Activated CD8-positive, alpha-beta memory T cell treated with anti-CD3 and anti-CD28 coated beads, Interleukin-2, amount 50 U/mL, for 24 hours (primary cell): Measurements from ENCODE around the gene CYP11A1.

Experiments used
- DNase-seq: peaks from one replicate; pipeline ENCODE4 v3.0.0-alpha.2; 2020; ENCODE audit errors: extremely low read depth

CYP11A1 gene

DNA sequence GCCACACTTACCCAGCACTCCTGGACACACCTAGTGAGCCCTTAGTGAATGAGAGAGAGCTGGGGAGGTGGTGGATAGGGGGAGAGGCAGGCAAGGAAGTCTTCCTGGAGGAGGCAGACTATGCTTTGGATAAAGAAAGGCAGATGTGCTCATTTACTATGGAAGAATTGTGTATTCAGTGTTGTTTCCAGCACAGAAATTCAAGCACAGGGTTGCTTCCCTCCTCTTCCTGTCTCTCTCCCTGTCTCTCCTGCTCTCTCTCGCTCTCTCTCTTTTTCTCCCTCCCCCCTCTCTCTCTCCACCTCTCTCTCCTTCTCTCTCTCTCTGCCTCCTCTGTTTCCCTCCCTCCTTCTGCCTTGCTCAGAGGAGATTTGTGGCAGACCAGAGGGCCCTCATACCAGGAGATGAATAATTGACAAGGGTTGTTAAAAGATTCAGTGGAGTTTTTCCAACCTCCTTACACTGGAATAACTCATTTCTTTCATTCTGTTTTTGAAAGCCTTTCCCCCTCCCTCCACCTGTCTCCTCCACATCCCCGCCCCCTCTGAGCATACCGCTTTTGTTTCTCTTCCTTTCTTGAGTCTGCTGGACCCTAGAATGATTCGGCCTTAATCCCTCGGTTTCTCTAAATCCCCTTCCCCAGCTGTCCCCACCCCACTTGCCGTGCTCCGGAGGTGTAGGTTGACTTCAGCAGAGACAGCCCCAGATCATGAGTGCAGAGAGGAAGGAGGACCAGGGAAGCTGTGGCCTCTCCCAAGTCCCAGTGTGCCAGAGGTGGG is 65.7 kb downstream of the CYP11A1 start:
- DNase-seq = no peak

DNA sequence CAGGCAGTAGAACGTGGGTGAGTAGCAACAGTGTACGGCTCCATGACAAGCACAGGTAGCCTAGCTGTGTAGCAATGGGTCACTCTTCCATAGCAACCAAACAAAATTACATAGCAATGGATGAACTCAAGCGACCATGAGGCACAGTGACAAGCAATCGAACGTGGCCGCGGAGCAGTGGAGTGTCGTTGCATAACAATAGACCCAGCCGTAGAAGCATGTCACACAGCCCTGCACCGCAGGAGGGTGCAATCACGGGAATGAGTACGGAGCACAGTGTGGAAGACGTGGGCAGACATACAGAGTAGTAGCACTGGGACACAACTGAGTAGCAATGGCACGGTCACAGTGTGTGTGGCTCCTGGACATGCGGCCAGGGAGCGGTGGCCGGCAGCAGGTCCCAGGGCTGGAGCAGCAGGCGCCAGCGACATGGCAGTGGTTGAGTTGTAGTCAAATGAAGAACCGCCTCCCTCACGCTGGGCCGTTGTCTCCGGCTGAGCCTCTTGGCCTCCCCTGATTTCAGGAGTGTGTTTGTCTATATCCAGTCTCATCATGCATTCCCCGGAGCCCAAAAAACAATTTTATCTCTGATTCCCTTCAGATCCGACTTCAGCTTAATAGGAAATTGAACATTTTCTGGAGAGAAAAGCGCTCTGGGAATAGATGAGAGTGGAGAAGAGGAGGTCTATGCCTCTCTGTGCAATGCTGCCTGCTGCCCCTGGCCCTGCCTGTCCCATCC is 67.2 kb downstream of the CYP11A1 start:
- DNase-seq = no peak

DNA sequence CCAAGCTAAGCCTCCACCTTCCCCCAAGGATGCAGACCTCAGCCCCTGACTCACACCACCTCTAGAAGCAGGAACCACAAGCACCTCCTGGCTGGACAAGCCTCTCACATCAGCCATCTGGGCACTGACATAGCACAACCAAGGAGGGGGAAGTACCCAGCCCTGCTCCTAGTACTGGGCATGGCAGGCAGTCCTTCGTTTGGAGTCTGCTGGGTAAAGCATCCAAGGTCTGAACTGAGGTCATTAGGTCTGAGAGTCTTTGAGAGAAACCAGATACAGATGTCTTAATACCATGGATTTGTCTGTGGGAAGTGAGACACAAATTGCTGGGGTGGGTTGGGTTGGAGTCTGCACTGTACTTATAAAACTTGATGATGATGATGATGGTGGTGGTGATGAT is 69.6 kb downstream of the CYP11A1 start:
- DNase-seq = no peak

DNA sequence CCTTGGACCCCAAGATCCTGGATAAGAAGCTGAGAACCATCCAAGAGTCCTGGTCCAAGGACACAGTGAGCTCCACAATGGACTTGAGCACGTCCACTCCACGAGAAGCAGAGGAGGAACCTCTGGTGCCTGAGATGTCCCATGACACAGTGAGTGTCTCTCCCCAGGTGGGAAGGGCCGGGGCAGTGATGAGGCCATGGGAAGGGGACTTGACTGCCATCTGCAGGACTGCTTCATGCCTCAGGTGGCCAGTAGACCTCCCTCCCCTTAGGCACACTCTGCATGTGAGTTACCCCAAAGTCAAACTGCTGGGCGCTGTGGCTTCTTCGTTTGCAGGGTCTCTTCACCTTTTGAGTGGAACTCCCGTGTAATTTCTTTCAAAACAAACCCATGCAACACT is 71.6 kb downstream of the CYP11A1 start:
- no peak for DNase-seq

DNA sequence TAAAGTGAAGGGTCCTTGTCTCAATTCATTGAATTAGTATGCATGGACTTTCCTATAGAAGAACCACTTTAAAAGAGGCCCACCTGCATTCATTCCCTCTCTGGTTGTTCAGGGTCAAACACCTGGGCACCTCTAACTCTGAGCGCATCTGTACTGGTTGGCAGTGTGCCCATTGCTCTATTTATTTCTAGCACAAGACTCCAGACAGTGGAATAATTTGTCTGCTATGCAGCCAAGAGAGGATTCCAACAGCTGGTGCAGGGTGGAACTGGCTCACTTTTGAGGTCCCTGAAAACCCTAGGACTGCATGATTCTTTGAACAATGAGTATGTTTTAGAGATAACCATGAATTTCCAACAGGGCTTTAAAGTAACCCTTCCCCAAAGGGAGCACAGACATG is 73.4 kb downstream of the CYP11A1 start:
- DNase-seq = no peak

DNA sequence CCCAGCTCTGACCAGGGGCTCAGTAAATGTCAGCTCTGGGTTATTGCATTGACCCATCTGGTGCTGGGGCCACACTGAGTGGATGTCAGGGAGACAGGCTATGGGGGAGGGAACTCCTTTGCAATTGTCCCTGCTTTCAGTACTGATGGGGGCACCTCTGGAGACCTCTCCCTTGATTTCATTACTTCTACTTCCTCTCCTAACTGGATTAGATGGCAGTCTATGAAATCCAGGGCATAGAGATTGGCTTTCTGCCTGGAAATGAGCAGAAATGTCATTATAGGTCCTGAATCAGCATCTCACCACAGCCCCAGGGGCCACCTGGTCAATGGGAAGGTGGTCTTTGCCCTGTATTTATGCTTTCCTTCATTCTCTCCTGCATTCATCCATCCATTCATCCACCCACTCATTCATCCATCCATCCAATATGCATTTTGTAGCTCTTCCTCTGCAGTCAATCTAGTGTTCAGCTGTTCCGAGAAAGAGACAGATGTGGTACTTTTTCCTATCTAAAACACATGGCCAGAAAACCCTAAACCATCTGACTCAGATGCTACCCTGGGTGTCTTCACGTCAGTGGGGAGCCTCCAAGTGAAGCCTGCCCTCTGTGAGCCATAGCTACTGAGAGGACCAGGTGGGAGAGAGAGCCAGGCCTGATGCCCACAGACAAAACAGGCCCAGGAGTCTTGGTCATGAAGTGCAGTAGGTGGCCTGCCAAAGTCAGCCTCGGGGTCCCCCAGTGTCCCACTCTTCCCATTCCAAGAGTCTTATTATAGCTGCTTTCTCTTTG is 74.2 kb downstream of the CYP11A1 start:
- DNase-seq = no peak

DNA sequence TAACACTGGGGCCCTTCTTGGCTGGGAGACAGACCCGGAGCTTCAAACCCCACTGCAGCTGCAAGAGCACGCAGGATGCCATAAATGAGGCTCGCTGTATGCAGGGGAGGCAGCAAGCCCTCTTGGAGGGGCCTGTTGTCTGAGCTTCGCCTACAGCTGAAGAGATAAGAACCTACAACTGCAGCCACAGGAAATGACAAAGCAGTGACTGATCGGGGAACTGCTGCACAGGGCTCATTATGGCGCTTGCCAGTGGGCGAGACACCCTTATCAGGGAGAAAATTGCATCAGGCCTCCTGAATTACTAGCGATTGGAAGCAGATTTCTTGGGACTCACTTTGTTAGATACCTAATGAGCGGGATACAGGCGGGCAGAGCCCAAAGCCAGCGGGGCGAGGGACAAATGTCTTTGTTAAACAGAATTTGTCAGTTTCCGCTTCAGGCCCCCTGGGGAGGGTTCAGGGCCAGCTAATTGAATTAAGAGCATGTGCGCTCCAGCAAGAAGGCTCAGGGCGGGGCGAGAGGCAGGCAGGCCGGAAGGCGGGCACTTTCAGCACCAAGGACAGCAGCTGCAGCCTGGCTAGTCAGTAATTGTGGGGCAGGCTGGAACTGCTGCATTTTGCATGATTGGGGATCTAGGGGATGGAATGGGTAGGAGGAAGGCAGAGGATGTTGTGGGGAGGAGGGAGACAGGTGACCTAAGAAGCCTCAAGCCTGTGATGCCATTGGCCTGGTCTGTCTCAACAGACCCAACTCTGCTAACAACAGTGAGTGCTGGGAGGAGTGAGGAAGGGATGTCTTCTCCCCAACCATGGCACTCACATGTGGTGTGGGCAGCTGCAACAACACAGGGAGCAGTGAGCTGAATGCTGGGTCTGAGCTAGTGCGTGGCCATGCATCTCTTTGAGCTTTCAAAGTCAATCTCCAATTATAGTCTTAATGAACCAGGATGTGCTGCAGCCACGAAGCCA is 76.1 kb downstream of the CYP11A1 start:
- DNase-seq = peak; percentile 46

DNA sequence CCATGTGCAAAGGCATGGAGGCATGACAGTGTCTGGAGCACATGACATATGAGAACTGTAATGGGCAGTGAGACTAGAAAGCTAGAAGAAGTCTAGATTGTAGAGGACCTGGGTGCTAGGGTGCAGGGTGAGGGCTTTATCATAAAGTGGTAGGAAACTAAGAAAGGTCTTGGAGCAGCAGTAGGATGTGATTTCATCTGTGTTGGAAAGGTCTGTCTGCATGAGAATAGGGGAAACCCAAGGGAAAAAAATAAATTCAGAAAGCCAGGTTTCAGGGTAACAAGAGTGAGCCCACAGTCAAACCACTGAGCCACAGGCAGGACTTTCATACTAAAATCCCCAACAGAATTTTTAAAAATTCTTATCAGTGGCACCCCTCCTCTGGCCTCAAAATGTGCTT is 76.8 kb downstream of the CYP11A1 start:
- no peak for DNase-seq

DNA sequence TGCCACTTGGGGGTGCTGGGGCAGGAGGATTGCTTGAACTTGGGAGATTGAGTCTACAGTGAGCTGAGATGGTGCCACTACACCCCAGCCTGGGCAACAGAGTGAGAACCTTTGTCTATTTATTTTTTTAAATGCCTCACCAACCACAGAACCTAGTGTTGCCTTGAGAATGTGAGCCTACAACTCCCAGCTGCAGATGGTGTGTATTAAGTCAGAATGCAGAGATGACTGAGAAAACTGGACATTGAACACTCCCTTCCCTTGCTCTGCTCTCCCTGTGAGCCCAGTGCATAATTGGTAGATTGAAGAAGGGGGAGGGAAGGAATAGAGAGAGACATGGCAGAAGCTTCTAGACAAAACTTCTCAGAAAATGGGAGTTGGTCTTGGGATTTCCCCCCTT is 77.8 kb downstream of the CYP11A1 start:
- no peak for DNase-seq
